ENCODE measurements around the gene ZSWIM7. TPM values are rescaled to one million over a fixed set of nuclear protein-coding genes. Genes with fewer than 3 reads are reported as not detected.
"Not testable (repeated sequence)": the region's sequence is repeated elsewhere in the genome, so short reads cannot be mapped to it uniquely, and the experiment has no call there.

The ZSWIM7 gene
- total and polyA plus RNA-seq, 5 experiments from 2014 or later = 37.3 to 87.3 (median 60.9) TPM

DNA sequence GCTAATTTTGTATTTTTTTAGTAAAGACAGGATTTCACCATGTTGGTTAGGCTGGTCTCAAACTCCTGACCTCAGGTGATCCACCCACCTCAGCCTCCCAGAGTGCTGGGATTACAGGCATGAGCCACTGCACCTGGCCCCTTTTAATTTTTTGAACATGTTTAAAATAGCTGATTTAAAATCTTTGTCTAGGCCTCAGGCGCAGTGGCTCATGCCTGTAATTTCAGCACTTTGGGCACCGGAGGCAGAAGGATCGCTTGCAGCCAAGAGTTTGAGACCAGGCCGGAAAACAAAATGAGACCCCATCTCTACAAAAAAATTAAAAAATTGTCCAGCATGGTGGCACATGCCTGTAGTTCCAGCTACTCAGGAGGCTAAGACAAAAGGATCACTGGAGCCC lies 63.0 kb downstream of the ZSWIM7 start:
- H3K27me3 Mint-ChIP-seq, DNase-seq, H3K4me3 Mint-ChIP-seq, H3K9me3 Mint-ChIP-seq, H3K4me1 Mint-ChIP-seq, POLR2A ChIA-PET, ATAC-seq, H3K36me3 Mint-ChIP-seq: not testable (repeated sequence)
- peak overlapping the region in 1 of 10 donors; percentile 24 for H3K27ac Mint-ChIP-seq

DNA sequence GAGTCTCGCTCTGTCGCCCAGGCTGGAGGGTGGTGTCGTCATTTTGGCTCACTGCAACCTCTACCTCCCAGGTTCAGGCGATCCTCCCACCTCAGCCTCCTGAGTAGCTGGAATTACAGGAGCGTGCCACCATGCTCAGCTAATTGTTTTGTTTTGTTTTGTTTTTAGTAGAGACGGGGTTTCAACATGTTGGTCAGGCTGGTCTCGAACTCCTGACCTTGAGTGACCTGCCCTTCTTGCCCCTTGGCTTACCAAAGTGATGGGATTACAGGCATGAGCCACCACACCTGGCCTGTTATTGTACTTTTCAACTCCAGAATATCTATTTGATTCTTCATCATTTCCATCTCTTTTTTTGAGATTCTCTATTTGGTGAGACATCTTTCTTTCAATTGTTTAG lies 63.6 kb downstream of the ZSWIM7 start:
- H3K27me3 Mint-ChIP-seq = peaks cover 0 to 7% (median 3%) of the 10 kb centered on the region in 5 donors
- H3K27ac Mint-ChIP-seq = no peak overlapping the region
- ATAC-seq = no peak
- no peaks in the 10 kb centered on the region for H3K36me3 Mint-ChIP-seq
- H3K9me3 Mint-ChIP-seq = no peaks in the 10 kb centered on the region
- POLR2A ChIA-PET = no interaction called here
- no peak overlapping the region for H3K4me3 Mint-ChIP-seq
- DNase-seq = no peak
- H3K4me1 Mint-ChIP-seq = no peaks in the 10 kb centered on the region

DNA sequence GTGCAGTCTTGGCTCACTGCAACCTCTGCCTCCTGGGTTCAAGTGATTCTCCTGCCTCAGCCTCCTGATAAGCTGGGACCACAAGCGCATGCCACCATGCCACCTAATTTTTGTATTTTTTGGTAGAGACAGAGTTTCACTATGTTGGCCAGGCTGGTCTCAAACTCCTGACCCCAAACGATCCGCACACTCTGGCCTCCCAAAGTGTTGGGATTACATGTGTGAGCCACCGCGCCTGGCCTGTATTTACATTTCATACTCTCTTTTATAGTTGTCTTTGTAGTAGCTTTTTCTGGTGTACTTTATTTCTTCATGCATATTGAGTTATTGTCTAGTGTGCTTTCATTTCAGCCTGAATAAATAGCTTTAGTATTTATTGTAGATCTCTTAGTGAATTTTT lies 64.6 kb downstream of the ZSWIM7 start:
- POLR2A ChIA-PET = no interaction called here
- Mint-ChIP-seq H3K27me3 (peaks cover 0 to 2% (median under 1%) of the 10 kb centered on the region in 5 donors), H3K9me3 (no peaks in the 10 kb centered on the region), H3K4me1 (no peaks in the 10 kb centered on the region), H3K4me3 (no peak overlapping the region), H3K36me3 (no peaks in the 10 kb centered on the region), H3K27ac (no peak overlapping the region)
- ATAC-seq (no peak), DNase-seq (no peak)

DNA sequence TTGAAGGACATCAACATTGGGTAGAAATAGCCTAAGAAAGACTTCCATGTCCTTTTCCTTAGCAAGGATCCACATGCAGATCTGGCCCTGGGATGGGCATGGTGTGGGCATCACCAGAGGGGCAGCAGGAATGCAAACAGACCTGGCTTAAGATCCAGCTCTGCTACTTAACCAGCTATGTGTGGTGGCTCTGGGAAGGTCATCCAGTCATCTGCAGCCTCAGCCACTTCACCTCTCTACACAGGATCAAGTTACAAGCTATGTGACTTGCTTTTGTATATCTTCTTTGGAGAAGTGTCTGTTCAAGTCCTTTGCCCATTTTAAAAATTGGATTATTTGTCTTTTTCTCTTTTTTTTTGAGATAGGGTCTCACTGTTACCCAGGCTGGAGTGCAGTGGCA lies 68.1 kb downstream of the ZSWIM7 start:
- DNase-seq = no peak
- no peak for ATAC-seq
- Mint-ChIP-seq H3K36me3 (no peaks in the 10 kb centered on the region), H3K27me3 (peaks cover 5 to 23% (median 10%) of the 10 kb centered on the region in 5 donors), H3K27ac (no peak overlapping the region), H3K4me1 (peaks cover 0 to 7% (median 4%) of the 10 kb centered on the region in 4 donors), H3K9me3 (no peaks in the 10 kb centered on the region), H3K4me3 (no peak overlapping the region)
- POLR2A ChIA-PET = no interaction called here

DNA sequence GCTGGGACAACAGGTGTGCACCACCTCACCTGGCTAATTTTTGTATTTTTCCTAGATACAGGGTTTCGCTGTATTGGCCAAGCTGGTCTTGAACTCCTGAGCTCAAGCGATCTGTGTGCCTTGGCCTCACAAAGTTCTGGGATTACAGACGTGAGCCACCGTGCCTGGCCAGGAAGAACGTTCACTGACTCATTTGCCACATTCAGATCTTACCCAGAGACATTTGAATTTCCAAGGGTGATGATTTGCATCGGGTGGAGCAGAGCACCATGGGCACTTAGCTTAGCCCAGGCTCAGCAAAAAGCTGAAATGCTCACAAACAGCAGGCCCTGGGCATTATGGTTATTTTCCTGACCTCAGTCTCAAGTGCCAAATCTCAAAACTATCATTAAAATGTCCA lies 69.1 kb downstream of the ZSWIM7 start:
- Mint-ChIP-seq H3K36me3 (no peaks in the 10 kb centered on the region), H3K27ac (no peak overlapping the region), H3K27me3 (peaks cover 5 to 31% (median 13%) of the 10 kb centered on the region in 5 donors), H3K4me3 (no peak overlapping the region), H3K9me3 (no peaks in the 10 kb centered on the region), H3K4me1 (peaks cover 0 to 7% (median 6%) of the 10 kb centered on the region in 4 donors)
- ATAC-seq (no peak), DNase-seq (no peak)
- POLR2A ChIA-PET = no interaction called here

DNA sequence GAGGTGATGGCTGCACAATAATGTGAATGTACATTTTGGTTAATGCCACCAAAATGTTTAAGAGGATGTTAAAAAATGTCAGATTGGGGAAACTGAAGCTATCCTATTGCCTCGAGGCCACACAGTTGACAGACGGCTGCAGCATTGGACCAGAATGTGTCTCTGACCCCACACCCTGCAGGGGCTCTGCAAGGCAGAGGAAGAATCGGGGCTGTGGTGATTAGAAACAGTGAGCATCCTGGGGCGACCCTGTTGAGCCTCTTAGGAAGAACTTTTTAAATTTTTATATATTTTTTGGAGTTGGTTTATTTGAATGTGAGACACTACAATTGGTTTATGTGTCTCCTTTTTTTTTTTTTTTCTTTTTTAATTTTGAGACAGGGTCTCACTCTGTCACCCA lies 69.6 kb downstream of the ZSWIM7 start:
- Mint-ChIP-seq H3K27me3 (peaks cover 5 to 31% (median 13%) of the 10 kb centered on the region in 5 donors), H3K27ac (no peak overlapping the region), H3K9me3 (no peaks in the 10 kb centered on the region), H3K4me1 (peaks cover 0 to 7% (median 6%) of the 10 kb centered on the region in 4 donors), H3K36me3 (no peaks in the 10 kb centered on the region), H3K4me3 (no peak overlapping the region)
- ATAC-seq = no peak
- POLR2A ChIA-PET = no interaction called here
- DNase-seq = no peak

DNA sequence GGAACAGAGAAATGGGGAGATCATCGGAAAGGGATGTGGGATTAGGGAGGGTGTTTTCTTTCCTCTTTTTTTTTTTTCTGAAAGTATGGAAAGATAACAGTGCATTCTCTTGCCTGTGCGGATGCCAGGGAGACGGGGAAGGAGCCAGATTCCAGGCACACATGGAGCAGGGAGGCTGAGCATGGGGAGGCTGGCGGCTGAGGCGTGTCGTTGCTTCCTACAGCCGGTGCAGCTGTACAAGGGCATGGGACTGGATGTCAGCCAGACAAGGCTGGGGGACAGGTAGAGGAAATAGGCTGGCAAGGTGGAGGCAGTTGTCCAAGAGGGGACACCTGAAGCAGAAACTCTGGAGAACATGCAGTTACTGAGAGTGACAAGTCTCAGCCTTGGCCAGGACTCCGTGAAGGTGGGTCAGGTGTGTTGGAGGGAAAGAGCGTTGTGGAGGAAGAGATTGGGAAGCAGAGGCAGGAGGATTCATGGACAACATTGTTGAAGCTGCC lies 71.2 kb downstream of the ZSWIM7 start:
- H3K27ac Mint-ChIP-seq = peak overlapping the region in 3 of 10 donors; percentile 2 to 46 (median 18)
- ATAC-seq (no peak), DNase-seq (no peak)
- no peak overlapping the region for H3K4me3 Mint-ChIP-seq
- H3K36me3 Mint-ChIP-seq = no peaks in the 10 kb centered on the region
- H3K4me1 Mint-ChIP-seq = peaks cover 0 to 7% (median 6%) of the 10 kb centered on the region in 4 donors
- POLR2A ChIA-PET = no interaction called here
- H3K9me3 Mint-ChIP-seq = no peaks in the 10 kb centered on the region
- H3K27me3 Mint-ChIP-seq = peaks cover 5 to 31% (median 13%) of the 10 kb centered on the region in 5 donors

Other genes starting within 250 kb of the ZSWIM7 start
- gene ADORA2B, start 54.6 kb downstream of the ZSWIM7 start, total RNA-seq = not detected
- 1 to 10 TPM in 1 of 3 donors, under 1 TPM in 2; 0.23 to 2.2 (median 0.57) TPM for gene ADORA2B, start 54.6 kb downstream of the ZSWIM7 start, polyA plus RNA-seq
- 10 to 100 TPM; 37.0 to 37.6 TPM for gene TTC19, start 120 bp upstream of the ZSWIM7 start, total RNA-seq
- 10 to 100 TPM; 31.6 to 39.6 (median 35.1) TPM for gene TTC19, start 120 bp upstream of the ZSWIM7 start, polyA plus RNA-seq
- 100 to 1,000 TPM; 149 to 163 TPM for gene NCOR1, start 215.8 kb upstream of the ZSWIM7 start, total RNA-seq
- gene NCOR1, start 215.8 kb upstream of the ZSWIM7 start, polyA plus RNA-seq = 100 to 1,000 TPM in 1 of 3 donors, 10 to 100 TPM in 2; 41.8 to 132 (median 73.7) TPM
- gene PIGL, start 217.5 kb upstream of the ZSWIM7 start, total RNA-seq = 10 to 100 TPM; 85.0 to 98.2 TPM
- 10 to 100 TPM in 1 of 3 donors, 1 to 10 TPM in 2; 9.2 to 14.3 (median 9.2) TPM for gene PIGL, start 217.5 kb upstream of the ZSWIM7 start, polyA plus RNA-seq